Stimulated activated CD4-positive, alpha-beta T cell treated with anti-CD3 and anti-CD28 coated beads, Interleukin-2, amount 100 ng/mL, for 4 hours (primary cell): ENCODE data around the gene MTHFSD.

Source experiments
- DNase-seq: peaks from one replicate; pipeline ENCODE4 v3.0.0-alpha.2; 2020; ENCODE audit warnings: low read depth

MTHFSD gene

DNA sequence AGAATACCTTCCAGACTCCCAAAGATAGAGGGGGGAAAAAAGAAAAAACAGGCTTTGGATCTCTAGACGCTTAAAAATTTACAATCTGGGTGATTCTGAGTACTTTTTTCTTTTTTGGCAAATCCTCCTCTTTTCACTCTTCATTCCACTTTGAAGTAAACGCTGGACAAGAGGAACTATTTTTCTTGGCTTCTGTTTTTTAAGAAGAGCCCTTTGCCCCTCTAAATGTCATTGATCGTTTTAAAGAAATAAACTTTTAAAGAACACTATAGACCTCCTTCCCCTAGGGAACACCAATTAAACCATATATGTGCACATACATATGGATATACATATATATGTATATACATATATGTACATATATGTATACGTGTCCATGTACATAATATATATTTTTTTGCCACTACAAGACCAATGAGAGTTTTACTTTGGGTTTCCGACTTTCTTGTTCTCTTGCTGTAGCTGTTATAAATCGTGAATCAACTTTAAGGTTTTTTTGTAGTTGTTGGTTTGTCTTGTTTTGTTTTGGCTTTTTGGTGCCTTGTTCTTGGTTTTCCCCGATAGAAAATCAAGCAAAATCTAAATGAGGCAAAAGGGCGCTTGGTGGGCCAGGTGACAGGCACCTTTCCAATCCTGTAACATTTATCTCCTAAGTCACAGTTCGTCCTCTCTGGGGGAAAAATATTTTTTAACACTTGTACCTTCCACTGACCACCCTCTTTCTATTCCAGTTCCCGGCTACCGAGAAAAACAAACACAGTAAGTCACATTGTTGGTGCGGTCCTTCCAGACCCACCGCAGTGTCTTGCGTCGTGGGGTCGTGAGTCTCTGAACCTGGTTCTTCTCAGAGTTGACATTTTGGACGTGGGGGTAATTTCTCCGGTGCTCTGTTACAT is 40.3 kb downstream of the MTHFSD start:
- DNase-seq, result no peak

DNA sequence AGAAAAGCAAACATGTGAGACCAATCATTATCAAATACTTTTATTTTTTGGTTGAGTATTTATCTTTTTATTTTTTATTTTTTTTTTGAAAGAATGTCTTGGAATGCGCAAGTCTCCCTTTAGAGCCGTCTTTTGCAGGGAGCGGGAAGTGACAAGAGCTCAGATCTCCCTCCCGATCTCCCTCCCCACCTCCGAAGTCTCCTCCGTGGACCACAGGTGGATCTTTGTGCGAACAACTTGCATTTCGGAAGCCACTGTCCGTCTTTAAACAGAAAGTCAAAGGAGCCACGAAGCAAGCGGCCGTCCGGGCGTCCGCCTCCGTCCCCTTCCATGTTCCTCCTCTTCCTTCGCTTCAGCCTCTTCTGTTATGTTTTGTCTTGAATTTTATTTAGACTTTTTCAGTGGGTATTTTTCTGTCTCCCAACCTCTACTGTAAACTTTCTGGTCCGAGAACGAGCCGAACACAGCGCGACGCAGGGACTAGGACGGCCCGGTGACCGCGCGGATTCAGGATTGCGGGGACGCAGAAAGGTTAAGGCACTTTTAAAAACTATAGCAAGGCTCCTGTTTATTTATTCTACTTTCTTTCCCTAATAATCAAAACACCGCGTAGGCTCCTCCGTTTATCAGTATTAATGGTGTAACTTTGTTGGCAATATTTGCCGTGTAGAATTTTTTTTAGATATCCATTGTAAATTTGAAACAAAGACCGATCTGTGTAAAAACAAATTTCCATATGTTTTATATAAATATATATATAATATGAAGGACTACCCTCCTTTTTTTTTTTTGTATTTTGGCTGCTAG is 41.4 kb downstream of the MTHFSD start:
- no peak for DNase-seq

DNA sequence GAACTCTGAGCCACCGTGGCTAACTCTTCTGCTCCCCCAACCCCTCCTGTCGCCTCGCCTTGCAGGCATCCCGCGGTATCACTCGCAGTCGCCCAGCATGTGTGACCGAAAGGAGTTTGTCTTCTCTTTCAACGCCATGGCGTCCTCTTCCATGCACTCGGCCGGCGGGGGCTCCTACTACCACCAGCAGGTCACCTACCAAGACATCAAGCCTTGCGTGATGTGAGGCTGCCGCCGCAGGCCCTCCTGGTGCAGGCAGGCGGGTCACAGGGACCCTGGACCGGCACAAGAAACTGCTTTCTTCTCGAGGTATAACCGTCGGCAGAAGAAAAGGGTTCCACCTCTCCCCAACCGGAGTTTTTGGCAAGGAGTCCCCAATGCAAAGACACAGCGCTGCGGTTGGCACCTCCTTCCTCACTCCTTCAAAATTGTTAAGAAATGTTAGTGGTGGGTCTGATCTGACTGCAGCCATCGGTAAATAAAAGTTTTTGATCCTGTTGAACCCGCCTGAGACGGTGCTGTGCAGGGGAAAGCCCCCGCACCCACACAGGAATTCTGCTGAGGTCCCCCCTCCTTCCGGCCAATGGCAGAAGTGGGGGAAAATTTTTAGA is 42.1 kb downstream of the MTHFSD start:
- no peak for DNase-seq

DNA sequence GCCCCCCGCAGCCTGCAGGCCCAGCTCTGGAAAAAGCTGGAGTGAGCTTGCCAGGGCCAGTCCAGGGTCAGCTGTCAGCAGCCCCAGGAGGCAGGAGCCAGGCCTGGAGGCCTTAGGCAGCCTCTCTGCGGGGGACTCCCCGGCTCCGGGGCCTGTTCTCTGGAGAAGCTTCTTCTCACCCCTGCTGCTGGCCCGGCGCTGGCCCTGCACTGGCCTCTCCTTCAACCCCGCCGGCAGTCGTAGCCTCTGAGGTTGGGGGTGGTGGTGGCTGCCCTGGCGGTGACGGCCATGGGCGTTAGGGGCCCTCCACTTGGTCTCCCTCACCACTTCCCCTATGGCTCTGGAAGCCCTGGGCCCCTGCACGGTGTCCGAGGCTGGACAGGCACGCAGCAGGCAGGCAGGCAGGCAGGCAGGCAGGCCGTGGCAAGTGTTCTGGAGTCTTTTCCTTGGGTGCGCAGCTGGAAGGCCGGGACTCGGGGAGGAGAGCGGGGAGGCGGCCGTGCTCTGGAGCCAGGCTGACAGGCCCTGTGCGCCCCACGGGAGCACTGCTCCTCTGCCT is 42.7 kb downstream of the MTHFSD start:
- no peak for DNase-seq

DNA sequence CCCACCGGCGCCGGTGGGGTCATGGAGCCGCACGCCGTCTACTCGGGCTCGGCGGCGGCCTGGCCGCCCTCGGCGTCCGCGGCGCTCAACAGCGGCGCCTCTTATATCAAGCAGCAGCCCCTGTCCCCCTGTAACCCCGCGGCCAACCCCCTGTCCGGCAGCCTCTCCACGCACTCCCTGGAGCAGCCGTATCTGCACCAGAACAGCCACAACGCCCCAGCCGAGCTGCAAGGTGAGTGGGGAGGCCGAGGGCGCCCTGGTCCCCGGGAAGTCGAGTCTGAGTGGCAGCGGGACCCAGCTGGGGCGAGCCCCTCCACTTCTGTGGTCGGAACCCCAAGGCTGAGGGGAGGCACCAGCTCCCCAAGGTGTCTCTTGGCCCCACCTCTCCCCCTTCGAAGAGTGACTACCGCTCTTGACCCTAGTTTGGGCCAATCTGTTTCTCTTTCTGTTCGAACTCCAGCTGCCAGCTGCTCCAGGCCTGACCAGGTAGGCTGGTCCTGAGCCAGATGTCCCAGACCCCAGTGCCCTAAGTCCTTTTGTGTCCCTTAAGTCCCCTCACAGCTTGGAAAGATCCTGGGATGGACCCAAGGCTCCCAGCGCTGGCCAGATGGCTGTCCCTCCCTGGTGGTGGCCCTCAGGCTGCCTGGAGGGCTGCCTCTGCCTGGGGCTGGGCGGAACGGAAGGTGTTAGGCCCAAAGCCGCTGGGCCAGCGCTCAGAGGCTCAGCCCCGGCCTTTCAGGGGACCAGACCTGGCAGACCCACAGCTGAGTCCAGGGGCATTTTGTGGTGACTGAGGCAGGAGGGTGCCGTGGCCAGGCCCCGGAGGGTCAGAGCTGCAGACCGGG is 43.5 kb downstream of the MTHFSD start:
- no peak for DNase-seq

DNA sequence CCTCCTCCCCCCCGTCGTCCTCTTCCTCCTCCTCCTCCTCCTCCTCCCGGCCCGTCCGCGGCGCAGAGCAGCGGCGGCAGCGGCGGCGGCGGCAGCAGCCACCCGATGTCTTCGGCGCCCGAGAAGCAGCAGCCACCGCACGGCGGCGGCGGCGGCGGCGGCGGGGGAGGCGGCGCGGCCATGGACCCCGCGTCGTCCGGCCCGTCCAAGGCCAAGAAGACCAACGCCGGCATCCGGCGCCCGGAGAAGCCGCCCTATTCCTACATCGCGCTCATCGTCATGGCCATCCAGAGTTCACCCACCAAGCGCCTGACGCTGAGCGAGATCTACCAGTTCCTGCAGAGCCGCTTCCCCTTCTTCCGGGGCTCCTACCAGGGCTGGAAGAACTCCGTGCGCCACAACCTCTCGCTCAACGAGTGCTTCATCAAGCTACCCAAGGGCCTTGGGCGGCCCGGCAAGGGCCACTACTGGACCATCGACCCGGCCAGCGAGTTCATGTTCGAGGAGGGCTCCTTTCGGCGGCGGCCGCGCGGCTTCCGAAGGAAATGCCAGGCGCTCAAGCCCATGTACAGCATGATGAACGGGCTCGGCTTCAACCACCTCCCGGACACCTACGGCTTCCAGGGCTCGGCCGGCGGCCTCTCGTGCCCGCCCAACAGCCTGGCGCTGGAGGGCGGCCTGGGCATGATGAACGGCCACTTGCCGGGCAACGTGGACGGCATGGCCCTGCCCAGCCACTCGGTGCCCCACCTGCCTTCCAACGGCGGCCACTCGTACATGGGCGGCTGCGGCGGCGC is 44.4 kb downstream of the MTHFSD start, which contains the start of gene FOXF1:
Gene FOXF1, plus strand, starts transcription at position 63 of the 797 bp plus-strand sequence. Its CDS starts 43 bp downstream, at position 106.
- no peak for DNase-seq

DNA sequence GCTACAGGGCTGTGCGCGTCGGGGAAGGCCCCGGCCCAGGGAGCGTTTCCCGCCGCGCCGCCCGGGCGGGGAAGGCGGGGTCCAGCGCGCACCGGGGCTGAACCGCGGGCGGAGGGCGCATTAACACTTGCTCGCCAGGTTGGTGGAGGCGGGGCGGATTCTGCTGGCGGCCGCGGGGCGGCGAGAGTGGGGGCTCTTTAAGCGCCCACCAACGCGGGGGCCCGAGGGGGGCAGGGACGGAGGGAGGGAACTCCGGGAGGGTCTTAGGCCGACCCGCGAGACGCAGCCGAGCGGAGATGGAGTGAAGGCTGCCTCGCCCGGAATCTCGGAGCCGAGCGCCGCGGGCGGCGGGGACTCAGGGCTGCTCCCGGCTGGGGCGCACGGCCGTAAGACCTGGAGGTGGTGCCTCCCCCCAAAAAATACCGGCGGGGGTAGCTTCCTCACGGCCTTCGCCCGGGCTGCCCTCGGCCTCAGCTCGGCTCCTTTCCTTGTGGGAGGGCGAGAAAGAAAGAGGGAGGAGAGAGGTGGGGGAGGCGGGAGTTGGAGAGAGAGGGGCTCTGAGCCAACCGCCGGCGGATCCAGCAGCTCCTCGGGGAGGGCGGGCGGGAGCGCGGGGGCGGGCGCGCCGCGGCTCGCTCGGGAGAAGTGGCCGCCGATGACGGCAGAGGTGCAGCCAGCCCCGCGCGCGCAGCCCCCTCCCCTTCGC is 45.1 kb downstream of the MTHFSD start:
- no peak for DNase-seq

DNA sequence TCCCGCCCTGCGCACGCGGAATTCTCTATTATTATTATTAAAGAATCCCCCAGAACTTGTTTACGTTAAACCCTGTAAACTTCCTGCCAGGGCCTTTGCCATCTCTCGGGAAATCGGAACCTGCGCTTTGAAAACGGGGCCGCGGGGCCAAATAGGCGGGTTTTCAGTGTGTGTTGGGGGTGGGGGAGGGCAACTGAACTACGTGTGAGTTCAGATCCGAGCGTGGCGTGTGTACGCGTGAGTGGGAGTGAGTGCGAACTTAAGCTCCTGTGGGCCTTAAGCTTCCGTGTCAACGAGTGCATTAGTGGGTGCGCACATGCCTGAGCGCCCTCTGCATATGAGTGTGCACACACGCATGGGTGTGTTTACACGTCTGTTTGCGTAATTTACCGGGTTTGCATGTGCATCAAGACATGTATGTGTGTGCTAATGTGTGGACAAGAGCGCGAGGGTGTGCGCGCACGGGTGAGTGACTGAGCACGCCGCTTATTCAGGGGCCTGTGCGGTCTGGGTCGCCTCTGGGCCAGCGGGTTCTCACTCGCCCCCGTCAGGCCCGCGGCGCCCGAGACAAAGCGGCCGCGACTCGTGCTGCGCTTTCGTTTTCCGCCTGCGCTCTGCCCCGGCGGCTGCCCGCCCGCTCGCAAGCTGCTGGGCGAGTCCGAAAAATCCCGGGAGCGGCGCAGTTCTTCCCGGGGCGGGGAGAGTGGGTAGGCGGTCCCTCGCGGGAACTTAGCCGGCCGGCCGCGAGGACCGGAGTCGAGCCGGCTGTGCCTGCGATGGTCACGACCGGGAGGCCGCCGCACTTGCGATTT is 45.9 kb downstream of the MTHFSD start:
- no peak for DNase-seq

DNA sequence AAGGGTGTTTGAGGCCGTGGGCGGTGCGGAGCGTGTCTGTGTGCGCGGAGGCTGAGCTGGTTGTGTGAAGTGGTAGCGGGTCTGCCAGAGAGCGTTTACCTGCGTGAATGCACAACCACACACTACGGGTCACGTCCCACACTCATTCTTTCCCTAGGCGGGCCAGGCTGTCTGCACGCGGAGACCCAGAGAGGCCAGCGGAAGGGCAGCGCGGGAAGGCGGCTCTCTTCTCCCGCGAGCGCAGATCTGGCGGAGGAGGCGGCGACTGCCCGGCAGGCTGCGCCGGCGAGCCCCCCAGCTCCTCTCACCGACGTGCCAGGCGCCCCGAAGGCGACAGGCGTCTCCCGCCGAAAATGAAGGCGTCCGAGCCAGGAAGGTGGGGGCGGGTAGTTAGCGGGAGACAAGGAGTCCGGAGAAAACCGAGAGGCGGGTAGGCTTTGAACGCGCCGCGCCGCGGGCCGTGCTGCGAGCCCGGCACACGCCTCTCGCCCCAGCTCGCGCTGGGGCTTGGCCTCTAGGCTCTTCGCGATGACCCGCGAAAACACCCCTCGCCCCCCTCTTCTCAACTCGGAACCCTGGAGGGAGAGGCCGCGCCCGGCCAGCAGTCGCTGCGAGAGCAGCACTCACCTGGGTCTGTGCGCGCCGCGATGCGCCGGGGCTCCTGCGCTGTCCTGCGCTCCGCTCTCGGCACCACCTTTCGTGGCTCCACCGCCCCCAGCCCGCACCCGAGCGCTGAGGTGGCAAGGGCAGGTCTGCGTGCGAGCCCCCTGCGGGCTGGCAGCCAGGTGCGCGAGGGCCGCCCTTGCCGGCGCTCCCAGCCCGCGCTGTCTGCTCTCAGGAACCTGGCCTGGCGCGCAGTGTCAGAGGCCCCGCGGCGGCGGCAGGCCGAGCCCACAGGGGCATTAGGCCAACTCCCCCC is 46.7 kb downstream of the MTHFSD start:
- no peak for DNase-seq

DNA sequence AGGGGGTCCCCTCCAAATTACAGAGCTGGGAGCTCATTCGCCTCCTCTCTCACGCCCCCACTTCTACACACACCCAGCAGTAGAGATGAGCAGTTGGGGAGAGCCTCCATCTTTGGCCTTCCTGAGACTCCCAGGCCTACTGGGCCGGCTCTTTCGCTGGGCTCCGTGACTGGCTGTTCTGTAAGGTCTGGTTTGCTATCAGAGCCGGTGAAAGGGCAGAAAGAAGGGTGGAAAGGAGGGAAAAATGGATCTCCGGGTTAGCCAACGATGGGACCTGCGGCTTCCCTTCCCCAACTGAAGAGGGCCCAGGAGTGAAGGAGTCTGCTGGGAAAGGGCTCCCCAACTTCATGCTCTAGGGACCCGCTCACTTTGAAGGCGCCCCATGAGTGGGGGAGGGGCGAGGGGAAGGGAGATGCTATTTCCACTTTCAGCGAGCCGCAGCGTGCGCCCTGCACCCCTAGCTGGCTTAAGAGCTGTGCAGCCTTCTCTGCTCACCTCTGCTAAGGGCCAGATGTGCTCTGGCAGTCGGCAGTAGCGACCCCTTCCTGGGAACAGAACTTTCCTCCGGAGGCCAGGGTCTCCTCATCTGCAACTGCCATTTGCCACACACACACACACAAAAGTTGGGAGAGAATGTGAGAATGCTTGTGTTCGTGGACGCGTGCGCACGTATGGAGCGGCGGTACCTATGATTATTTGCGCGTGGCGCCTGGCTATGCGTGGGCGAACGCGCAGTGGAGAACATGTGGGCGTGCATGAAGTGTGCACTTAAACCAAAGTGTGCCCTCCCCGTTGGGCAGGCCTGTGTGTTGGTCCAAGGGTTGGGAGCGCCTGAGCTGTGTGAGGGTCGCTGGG is 47.6 kb downstream of the MTHFSD start:
- DNase-seq, result no peak

DNA sequence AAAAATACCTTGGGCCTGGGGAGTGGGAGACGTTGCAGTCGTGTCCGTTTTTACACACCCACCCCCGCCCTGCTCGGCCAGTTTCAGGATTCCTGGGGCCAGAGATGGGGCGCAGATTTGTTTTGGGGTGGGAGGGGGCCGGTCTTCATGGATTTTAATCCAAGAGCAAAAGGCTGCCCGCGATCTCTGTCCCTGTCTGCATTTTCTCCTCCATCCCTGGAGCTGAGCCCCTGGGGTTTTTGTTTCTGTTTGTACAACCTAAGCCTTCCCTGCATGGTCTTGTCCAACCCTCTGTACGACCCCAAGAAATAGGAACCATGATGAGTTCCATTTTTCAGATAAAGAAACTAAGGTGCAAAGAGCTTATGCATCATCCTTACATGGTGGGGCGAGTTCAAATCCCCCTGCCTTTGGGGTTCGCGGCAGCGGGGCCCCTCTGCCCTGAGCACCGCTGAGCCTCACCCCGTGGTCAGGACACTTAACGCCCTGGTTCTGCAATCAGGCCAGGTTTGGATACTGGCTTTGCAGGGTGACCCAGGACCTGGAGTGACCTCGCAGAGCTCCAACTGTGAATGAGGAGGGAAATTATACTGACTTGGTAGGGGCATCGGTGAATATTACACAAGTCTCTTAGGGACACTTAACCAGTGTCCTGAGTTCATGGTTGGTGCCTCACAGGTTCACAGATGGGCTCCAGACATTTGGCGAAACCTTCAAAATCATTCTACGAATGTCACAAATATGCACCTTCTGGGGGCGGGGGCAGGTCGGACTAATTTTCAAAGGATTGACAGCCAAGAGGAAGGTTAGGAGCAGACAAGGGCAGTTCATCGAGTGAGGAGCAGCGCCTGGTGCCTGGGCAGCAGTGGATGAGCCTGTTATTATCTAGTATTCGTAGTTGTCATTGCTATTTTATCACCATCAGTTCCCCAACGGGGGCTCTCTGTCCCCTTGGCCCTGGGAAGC is 48.9 kb downstream of the MTHFSD start:
- DNase-seq, result no peak

DNA sequence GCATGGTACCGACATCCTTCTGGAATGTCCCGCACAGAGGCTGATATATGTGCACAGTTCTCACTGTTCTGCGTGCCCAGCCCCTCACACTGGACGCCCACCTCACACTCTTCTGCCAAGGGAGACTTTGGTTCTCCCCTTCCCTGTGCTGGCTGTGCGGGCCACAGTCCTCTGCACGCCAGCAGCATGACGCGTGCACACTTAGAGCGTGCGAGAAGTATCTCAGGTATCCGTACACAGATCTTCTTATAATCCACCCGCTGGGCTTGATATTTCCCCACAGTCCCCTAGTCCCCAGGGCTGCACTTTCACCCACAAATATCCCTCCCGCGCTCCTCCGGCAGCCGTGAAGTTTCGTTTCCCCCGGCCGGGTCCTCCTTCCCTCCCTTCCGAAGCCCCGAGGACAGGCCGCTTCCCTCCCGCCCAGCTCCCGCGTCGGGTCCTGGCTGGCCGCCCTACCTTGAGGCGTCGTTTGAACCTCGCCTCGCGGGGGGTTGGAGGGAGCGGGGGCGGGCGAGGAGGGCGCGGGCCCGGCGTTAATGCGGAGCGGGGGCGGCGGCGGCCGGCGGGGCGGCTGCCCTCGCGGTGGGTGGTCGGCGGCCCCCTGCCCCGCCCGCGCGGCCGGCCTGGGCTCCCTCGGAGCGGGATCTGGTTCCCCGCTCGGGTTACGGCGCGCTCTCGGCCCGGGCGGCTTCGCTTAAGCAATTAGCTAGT is 49.7 kb downstream of the MTHFSD start:
- DNase-seq, result no peak

DNA sequence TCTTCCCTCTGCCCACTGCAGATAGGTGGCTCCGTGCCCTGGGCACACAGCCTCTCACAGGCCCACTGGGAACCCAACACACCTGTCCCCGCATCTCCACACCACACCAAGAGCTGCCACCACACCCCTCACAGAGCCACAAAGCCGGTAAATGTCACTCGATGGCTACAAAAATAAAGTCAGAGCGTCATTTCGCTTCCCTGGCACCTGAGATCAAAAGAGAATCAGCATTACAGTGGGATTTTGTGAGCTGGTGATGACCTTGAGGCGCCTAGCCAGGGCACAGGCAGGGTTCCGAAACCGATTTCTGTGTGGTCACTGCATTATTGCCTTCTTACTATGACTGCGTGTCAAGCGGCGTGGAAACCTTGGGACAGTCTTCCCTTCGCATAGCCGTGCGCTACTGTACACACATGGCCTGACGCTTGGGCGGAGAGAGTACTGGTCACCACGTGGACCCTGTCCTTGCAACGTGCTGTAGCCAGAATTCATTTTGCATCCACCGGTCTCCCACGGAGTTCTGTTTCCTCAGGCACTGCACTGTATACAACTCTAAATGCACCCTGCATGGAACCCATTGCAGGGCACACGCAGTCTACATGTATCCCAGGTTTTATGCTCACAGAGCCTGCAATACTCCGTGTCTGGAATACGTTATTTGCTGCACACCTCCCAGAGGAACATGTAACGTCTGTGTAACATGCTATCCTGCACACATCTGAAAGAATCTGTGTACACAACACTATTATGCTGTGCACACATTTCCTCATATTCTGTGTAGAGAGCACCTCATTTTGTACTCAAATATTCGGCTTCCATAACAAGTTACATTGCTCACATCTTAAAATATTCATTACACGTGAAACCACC is 50.5 kb downstream of the MTHFSD start:
- DNase-seq, result no peak

DNA sequence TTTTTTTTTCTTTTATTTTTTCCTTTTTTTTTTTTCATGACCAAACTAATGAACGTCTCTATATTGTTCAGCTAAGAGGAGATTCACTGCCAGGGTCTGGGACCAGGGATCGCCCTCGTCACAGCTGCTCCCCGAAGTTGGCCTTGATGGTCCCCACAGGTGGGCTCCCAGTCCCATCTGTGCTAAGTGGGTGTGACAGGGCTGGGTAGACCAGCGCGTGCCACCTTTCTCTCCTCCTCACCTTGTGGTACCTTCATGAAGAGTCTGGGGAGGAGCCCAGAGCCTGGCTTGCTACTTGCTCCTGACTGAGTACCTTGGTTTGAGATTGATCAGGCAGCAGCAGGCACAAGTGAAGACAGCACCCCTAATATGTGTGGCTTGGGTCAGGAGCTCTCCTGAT is 51.2 kb downstream of the MTHFSD start:
- DNase-seq, result no peak
